Epithelial cell of proximal tubule (primary cell): ENCODE results near the gene SMAD6. TPM values are rescaled to one million over a fixed set of nuclear protein-coding genes. Genes with fewer than 3 reads are reported as not detected.
A peak's percentile ranks its signal among the peaks of the same experiment; 100 is the strongest.

Source experiments
- DNase-seq: peaks from one replicate; pipeline ENCODE4 v3.0.0-alpha.2; 2011; ENCODE audit warnings: low read depth
- H3K4me3 ChIP-seq: 2 replicates; pipeline ENCODE4 v1.5.1; 2011; ENCODE audit warnings: low read depth, mild to moderate bottlenecking, low read length
- total RNA-seq: library from RNA; depleted of rRNA; stranded (reverse); fragments of >200 nt; gene quantifications from 2 replicates; pipeline ENCODE4 v1.2.3, GENCODE V29; 2015
- TF ChIP-seq, protein P1 (sequence below): conservative IDR thresholded peaks from 2 replicates; pipeline ENCODE4 v1.5.1; 2012; ENCODE audit warnings: low read depth, mild to moderate bottlenecking, low read length

SMAD6 gene
- total RNA-seq, 1 donor from 2014 or later, result 22.1 TPM

DNA sequence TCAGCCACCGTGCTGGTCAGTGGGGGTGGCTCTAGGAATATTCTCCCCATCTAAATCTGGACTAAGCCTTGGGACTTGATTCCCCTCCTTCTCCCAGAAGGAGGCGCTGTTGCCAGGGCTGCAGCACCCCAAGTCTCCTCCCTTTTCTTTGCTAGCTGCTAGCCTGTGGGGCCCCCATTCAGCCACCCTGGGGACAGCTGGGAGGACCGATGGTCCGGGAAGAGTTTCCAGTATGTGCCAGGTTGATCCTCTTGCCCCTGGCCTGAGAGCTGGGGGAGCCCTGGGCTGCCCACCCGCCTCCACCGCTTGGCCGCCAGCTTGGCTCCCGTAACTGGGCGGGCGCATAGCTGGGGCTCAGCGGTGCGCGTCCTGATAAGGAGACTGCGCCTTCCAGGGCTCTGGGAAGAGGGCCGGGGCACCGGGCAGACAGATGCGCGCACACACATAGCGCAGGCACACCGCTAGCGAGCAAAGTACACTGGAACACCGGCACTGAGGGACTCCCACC, 4.2 kb downstream of the SMAD6 start:
- no peak for DNase-seq

DNA sequence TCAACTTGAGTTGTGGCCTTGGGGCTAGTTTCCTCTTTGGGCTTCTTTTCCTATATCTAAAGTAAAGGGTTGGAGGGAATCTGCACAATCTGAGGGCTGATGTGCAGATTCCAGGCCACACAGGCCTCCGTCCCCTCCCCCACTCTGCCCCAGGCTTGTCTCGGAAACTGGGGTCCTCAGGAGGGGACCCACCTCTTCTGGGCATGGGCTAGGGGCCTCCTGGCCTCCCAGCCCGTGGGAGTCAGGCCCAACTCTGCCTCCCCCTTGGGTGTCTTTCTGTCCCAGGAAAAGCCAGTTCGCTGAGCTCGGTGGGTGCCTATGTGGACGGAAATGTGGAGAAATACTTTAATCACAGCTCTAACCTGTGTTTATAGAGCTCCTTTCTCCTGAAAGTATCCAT, 4.8 kb downstream of the SMAD6 start:
- TF ChIP-seq, protein P1, sequence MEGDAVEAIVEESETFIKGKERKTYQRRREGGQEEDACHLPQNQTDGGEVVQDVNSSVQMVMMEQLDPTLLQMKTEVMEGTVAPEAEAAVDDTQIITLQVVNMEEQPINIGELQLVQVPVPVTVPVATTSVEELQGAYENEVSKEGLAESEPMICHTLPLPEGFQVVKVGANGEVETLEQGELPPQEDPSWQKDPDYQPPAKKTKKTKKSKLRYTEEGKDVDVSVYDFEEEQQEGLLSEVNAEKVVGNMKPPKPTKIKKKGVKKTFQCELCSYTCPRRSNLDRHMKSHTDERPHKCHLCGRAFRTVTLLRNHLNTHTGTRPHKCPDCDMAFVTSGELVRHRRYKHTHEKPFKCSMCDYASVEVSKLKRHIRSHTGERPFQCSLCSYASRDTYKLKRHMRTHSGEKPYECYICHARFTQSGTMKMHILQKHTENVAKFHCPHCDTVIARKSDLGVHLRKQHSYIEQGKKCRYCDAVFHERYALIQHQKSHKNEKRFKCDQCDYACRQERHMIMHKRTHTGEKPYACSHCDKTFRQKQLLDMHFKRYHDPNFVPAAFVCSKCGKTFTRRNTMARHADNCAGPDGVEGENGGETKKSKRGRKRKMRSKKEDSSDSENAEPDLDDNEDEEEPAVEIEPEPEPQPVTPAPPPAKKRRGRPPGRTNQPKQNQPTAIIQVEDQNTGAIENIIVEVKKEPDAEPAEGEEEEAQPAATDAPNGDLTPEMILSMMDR, result no peak
- DNase-seq, result no peak
- H3K4me3 ChIP-seq, result peak overlapping the region; percentile 30

More for the DNA sequence above, 4.2 kb downstream of the SMAD6 start:
- peak overlapping the region; percentile 30 for H3K4me3 ChIP-seq
- TF ChIP-seq, protein P1, result peak; percentile 81

DNA sequence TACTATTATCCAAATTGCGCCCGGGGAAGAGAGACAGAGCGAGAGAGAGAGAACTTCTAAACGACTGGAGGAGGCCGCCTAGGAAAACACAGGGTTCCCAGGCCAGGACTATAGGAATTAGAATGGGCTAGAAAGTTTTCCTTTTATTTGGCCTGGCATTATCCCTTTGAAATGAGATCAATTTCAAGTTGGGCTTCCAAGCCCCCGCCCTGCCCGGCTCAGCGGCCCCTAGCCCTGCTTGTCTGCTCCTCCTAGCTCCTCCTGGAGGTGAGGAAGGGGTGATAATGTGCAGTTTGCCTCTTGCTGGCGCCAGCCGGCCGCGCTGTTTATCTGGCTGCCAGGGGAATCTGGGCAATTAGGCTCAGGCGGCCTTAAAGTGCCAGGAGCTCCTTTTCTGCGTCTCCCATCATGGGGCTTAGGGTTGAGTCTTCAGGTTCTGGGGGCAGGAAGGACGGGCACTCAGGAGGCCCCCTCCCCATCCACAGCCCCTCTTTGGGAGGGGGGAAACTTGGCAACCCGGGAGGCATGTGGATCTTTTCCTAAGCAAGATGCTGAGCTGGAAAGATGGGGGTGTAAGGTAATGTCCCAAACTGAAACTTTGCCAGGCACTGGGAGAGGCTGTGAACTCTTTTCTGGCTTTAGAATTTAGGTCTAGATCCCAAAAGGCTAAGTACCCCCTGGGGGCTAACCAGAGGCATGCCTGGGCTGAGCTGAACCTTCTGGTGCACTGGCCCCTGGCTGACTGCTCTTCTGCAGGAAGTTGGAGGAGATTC, 5.5 kb downstream of the SMAD6 start:
- TF ChIP-seq, protein P1, result peak; percentile 26
- H3K4me3 ChIP-seq, result no peak overlapping the region
- no peak for DNase-seq

DNA sequence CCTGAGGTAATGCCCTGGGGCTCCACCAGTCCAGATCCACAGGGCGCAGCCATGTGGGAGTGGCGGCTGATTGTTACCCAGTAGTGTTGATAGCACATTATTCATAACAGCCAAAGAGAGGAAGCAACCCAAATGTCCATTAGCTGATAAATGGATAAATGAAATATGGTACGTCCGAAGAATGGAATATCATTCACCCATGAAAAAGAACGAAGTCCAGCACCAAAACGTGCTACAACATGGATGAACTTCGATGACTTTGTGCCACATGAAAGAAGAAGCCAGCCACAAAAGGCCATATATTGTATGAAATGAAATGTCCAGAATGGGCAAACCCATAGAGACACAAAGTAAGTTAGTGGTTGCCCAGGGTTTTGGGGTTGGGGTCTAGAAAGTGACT, 6.4 kb downstream of the SMAD6 start:
- TF ChIP-seq, protein P1, result no peak
- no peak overlapping the region for H3K4me3 ChIP-seq
- DNase-seq, result no peak

DNA sequence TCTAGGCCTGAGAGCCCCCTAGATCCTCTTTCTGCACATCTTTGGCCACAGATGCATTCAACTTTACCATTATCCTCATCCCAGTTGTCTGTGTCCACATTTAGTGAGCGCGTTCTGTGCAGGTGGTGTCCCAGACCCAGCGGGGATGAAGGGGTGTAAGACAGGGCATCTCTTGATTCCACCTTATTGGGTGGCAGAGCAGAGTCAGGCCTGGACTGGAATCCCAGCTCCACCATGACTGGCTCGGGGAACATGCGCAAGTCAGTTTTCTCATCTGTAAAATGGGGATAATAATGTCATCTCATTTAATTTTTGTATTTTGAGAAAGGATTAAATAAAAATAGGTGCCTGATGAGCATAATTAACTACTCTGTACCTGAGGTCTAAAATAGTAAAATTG, 7.8 kb downstream of the SMAD6 start:
- TF ChIP-seq, protein P1, result no peak
- no peak overlapping the region for H3K4me3 ChIP-seq
- DNase-seq, result no peak

DNA sequence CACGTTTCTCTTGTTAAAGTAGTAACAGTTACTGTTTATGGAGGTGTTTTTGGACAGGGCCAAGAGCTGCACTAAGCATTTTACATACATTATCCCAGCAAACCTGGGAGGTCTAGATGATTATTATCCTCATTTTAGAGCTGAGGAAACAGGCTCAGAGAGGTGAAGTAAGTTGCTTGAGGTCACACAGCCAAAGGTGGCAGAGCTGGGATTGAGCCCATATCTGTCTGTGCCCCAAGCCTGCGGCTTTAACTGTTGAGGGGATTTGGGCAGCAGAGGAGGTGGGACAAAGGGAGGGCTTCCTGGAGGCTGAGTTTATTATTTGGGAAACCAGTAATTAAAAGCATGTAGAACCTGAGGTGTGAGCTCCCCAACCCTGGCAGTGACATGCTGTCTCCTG, 9.2 kb downstream of the SMAD6 start:
- no peak for DNase-seq
- TF ChIP-seq, protein P1, result no peak
- H3K4me3 ChIP-seq, result no peak overlapping the region

DNA sequence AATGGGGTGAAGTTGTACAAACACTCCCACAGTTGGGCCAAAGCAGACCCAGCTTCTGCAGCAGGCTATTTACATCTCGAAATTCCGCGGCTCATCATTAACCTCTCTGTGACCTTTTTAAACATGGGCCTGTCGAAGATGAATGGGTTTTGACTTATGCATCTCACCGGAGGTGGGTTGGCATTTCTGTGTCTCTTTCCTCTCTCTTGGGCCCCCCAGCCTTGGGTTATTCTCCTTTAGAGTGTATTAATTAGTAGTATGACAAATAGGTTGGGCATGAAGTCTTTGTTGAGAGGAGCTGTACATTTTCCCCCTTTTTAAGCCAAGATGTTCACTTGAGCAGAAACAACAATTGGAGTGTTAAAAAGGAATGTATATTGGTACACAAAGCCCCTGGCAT, 9.8 kb downstream of the SMAD6 start:
- DNase-seq, result no peak
- TF ChIP-seq, protein P1, result no peak
- no peak overlapping the region for H3K4me3 ChIP-seq
